Esophagus squamous epithelium (tissue), 5 donors: ENCODE measurements around the gene TXNDC11. TPM values are rescaled to one million over a fixed set of nuclear protein-coding genes. Genes with fewer than 3 reads are reported as not detected.

Experiments
- DNase-seq: peaks from one replicate; lab custom pipeline; 2025; lab: John Stamatoyannopoulos, UW
- H3K27ac ChIP-seq, 4 donors: fragments of 200-600 bp; sonication (generic); one replicate each; pipeline ENCODE4 v1.5.1; 2016 to 2019; ENCODE audit warnings: mild to moderate bottlenecking in 1 of 4
- H3K27me3 ChIP-seq, 4 donors: fragments of 200-600 bp; sonication (generic); 1 replicate in 3 of 4; 2 replicates in 1 of 4; pipeline versions ENCODE4 v1.5.1 to v1.6.0; 2017 to 2021; ENCODE audit warnings: antibody characterized with exemption in 1 of 4
- H3K36me3 ChIP-seq, 3 donors: fragments of 200-600 bp; sonication (generic); one replicate each; pipeline ENCODE4 v1.5.1; 2016 to 2019
- H3K4me1 ChIP-seq, 3 donors: fragments of 200-600 bp; sonication (generic); one replicate each; pipeline ENCODE4 v1.5.1; 2017 to 2019
- H3K4me3 ChIP-seq, 4 donors: fragments of 200-600 bp; sonication (generic); 1 replicate in 3 of 4; 2 replicates in 1 of 4; pipeline ENCODE4 v1.5.1; 2016 to 2019; ENCODE audit warnings: mild to moderate bottlenecking in 2 of 4, moderate library complexity in 1 of 4
- H3K9me3 ChIP-seq, 3 donors: fragments of 200-600 bp; sonication (generic); one replicate each; pipeline ENCODE4 v1.5.1; 2016 to 2019
- POLR2A ChIP-seq, 4 donors: fragments of 450-650 bp; IDR thresholded peaks; one replicate each; pipeline ENCODE4 v1.6.1; 2017; ENCODE audit warnings: antibody characterized with exemption in 4 of 4, mild to moderate bottlenecking in 4 of 4, moderate library complexity in 3 of 4
- WGBS, 2 donors: methylation state at CpG; one replicate each; pipeline ENCODE4 v1.1.5; 2018; 5-methylcytosine and 5-hydroxymethylcytosine counted together
- intact Hi-C: fragments of 100-400 bp; cut with DNase I; formaldehyde crosslinking; loops from one replicate; pipeline ENCODE4 v1.15.0; 2022
- total RNA-seq, 4 donors: library from RNA; depleted of rRNA; stranded (reverse); fragments of >200 nt; gene quantifications; one replicate each; pipeline ENCODE4 v1.1.0, GENCODE V29; 2016
- TF ChIP-seq, protein P1 (sequence below), 6 experiments: fragments of 450-650 bp in 4 of 6; fragments of 200-600 bp in 2 of 6; sonication (generic) in 2 of 6; IDR thresholded peaks; one replicate each; pipeline ENCODE4 v1.5.1; 2016 to 2019; ENCODE audit warnings: antibody characterized with exemption in 6 of 6, mild to moderate bottlenecking in 4 of 6, moderate library complexity in 4 of 6
- donor health status: DM: yes; HTN: yes; CAD: no.

Gene TXNDC11
- total RNA-seq, 4 donors from 2014 or later = 26.0 to 39.1 (median 35.9) TPM

DNA sequence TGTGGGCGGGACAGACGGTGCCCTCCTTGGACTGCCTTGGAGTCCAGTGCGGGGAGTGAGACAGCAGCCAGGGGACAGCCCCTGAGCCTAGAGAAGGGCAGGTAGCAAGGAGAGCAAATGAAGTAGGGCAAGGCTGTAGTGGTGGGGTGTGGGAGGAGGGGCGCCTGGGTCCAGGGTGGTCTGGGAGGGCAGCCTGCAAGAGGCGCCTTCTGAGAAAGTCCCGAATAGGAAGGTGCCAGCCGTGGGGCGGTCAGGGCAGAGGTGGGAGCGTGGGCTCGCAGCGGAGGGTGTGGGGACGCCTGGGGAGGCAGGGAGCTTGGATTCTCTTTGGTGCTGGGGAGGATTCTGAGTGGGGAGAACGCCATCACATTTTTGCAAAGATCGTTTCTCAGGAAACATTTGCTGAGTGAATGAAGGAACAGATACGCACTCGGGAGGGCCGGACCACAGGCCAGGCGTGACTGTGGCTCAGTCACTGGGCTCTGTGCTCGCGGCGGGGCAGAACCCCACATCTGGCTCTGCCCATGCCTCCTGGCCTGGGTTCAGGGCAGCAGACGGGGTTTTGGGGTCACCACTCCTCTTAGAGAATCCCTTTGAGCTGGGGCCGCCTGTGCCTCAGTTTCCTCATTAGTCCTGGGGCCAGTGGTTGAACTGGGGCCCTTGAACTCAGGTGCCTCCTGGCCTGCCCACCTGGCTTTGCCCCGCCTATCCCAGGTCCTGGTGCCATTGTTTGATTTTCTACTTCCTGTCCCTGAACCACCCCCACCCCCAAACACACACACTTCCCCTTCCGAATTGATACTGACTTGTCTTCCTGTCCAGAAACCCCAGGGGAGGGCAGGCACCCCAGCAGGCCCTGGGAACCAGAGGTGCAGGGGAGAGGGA, 70.2 kb downstream of the TXNDC11 start:
- peaks cover 0 to 21% (median 9%) of the 10 kb centered on the region in 3 donors for H3K36me3 ChIP-seq
- H3K4me3 ChIP-seq = no peak overlapping the region
- peaks cover 72 to 95% (median 86%) of the 10 kb centered on the region in 3 donors for H3K4me1 ChIP-seq
- intact Hi-C loops = no loop called here
- no peak for DNase-seq
- WGBS, 2 donors = 83 to 89% methylated on average over 13 to 23 of the region's 25 CpGs
- H3K27me3 ChIP-seq = no peaks in the 10 kb centered on the region
- peak overlapping the region; percentile 56 to 90 (median 74) for H3K27ac ChIP-seq
- no peaks in the 10 kb centered on the region for H3K9me3 ChIP-seq
- TF ChIP-seq, protein P1, sequence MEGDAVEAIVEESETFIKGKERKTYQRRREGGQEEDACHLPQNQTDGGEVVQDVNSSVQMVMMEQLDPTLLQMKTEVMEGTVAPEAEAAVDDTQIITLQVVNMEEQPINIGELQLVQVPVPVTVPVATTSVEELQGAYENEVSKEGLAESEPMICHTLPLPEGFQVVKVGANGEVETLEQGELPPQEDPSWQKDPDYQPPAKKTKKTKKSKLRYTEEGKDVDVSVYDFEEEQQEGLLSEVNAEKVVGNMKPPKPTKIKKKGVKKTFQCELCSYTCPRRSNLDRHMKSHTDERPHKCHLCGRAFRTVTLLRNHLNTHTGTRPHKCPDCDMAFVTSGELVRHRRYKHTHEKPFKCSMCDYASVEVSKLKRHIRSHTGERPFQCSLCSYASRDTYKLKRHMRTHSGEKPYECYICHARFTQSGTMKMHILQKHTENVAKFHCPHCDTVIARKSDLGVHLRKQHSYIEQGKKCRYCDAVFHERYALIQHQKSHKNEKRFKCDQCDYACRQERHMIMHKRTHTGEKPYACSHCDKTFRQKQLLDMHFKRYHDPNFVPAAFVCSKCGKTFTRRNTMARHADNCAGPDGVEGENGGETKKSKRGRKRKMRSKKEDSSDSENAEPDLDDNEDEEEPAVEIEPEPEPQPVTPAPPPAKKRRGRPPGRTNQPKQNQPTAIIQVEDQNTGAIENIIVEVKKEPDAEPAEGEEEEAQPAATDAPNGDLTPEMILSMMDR (IDR thresholded peaks at IDR 0.05) = no peak
- no peak for TF ChIP-seq POLR2A (IDR thresholded peaks at IDR 0.05)

DNA sequence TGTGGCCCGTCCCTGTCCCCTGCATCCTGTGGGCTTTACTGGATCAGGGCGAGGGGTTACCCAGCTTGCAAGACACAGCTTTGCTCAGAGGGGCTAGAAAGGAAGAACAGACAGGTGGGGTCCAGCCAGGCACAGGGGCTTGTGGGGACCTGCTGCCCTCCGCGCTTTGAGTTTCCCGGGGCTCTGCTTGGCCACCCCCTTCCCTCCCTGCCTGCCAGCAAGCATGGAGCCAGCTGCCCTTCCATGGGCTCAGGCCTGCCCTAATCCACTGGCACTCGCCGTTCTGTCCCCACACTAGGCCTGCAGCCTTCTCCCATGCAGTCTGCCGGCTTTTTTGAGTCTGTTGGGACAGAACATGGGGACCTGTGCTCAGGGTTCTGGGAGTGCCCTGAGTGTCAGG, 71.0 kb downstream of the TXNDC11 start:
- intact Hi-C loops = no loop called here
- Histone ChIP-seq H3K36me3 (peaks cover 0 to 14% (median 8%) of the 10 kb centered on the region in 3 donors), H3K27ac (peak overlapping the region in 2 of 4 donors; percentile 81 to 90), H3K4me1 (peaks cover 69 to 92% (median 80%) of the 10 kb centered on the region in 3 donors), H3K27me3 (no peaks in the 10 kb centered on the region), H3K9me3 (no peaks in the 10 kb centered on the region), H3K4me3 (no peak overlapping the region)
- 51 to 66% methylated on average over 5 to 7 of the region's 8 CpGs for WGBS, 2 donors
- TF ChIP-seq POLR2A (IDR thresholded peaks at IDR 0.05) = no peak
- TF ChIP-seq, protein P1 (IDR thresholded peaks at IDR 0.05) = no peak
- DNase-seq = no peak

DNA sequence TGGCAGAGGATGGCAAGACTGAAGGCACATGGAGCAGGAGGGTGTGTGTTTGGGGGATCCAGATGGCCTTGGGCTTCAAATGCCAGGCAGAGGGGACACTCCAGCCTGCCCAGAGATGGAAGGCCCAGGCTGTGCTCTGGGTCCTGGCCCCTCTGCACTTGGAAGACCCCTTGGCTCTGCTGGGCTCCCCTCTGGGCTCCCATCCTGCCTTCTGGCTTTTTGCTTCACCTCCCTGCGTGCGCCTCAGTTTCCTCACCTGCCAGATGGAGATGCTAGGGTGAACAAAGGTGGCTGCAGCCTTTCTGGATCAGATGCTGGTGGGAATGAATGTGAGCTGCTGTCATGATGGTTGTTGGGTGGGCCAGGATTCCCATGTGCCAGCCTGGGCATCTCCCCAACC, 71.4 kb downstream of the TXNDC11 start:
- no peaks in the 10 kb centered on the region for H3K27me3 ChIP-seq
- H3K36me3 ChIP-seq = peaks cover 0 to 10% (median 4%) of the 10 kb centered on the region in 3 donors
- H3K4me1 ChIP-seq = peaks cover 69 to 92% (median 76%) of the 10 kb centered on the region in 3 donors
- intact Hi-C loops = no loop called here
- no peaks in the 10 kb centered on the region for H3K9me3 ChIP-seq
- DNase-seq = no peak
- no peak for TF ChIP-seq POLR2A (IDR thresholded peaks at IDR 0.05)
- TF ChIP-seq, protein P1 (IDR thresholded peaks at IDR 0.05) = no peak
- H3K27ac ChIP-seq = peak overlapping the region in 3 of 4 donors; percentile 81 to 92 (median 90)
- WGBS, 2 donors = 92 to 100% methylated on average over 2 of the region's 2 CpGs
- no peak overlapping the region for H3K4me3 ChIP-seq

DNA sequence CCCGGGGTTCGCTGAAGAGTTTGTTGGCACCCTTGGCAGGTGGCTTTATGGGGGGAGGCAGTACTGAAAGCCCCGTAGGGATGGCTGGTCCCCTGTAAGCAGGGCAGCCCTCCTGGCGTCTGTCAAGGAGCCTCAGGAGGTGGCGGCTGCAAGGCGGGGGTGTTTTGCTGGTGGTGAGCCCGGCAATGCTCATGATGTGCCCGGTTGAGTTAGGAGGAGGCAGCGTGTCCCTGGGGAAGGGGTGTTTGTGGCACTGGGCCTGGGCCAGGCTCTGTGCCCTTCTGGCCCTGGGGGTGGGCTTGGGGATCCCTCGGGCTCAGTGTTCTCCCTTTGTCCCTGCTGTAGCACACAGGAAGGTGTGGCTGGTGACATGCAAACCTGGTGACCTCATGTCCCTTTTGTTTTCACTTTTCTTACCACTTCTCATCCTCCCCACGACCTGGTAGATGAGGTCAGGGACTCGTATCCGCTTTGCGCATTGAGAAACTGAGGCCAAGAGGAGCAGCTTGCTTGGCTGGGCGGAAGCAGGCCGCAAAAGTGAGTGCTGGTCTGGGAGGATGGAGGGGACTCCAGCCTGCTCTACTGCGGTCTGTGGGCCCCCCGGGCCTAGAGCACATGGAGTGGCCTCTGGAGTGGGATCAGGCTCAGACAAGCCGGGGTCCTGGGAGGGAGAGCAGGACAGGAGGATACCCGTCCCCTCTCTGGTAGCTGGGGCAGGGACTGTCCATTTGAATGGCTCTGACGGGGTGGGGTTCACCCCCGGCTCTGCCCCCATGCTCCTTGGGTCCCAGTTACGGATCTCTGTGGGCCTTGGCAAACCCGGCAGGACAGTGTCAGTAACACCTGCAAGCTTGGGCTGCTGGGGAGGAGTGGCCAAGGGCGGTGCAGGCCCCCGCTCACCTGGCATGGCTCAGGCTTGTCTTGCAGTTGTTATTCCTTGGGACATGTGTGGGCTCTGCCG, 72.2 kb downstream of the TXNDC11 start:
- TF ChIP-seq, protein P1 (IDR thresholded peaks at IDR 0.05) = no peak
- TF ChIP-seq POLR2A (IDR thresholded peaks at IDR 0.05) = no peak
- Histone ChIP-seq H3K27me3 (no peaks in the 10 kb centered on the region), H3K36me3 (peaks cover 0 to 2% (median 0%) of the 10 kb centered on the region in 3 donors), H3K4me1 (peaks cover 62 to 90% (median 68%) of the 10 kb centered on the region in 3 donors), H3K4me3 (peak overlapping the region in 3 of 4 donors; percentile 70 to 96 (median 75)), H3K27ac (peak overlapping the region; percentile 81 to 92 (median 87)), H3K9me3 (no peaks in the 10 kb centered on the region)
- intact Hi-C loops = no loop called here
- no peak for DNase-seq
- WGBS, 2 donors = 56% methylated on average over 12 of the region's 27 CpGs
